ENCODE results near the gene SH3RF3. TPM values are rescaled to one million over a fixed set of nuclear protein-coding genes. Genes with fewer than 3 reads are reported as not detected.

SH3RF3 gene
- total RNA-seq, 1 experiment from 2014 or later = 21.7 TPM

- ChIA-PET POLR2A (no interaction called here), CTCF (interaction anchor here (0.6 kb wide), 1 partner anchor 261 kb away, joined by 3 read pairs; no protein-coding TSS in a partner anchor)
- no TSS peak for BruUV-seq (replicated peaks)
- H3K36me3 Mint-ChIP-seq (ENCODE audit: insufficient read depth, unreplicated experiment) = no peaks in the 10 kb centered on the region
- intact Hi-C loops (cut with micrococcal nuclease) = no loop called here
- H3K4me1 Mint-ChIP-seq (ENCODE audit: insufficient read depth, unreplicated experiment) = peaks cover 2% of the 10 kb centered on the region
- no peaks in the 10 kb centered on the region for H3K9me3 Mint-ChIP-seq (ENCODE audit: unreplicated experiment)
- no peaks in the 10 kb centered on the region for H3K27me3 Mint-ChIP-seq (ENCODE audit: insufficient read depth, unreplicated experiment)
- no peak for TF ChIP-seq CTCF (IDR thresholded peaks at IDR 0.05; ENCODE audit: unreplicated experiment)
- no peak overlapping the region for H3K4me3 Mint-ChIP-seq (ENCODE audit: unreplicated experiment)
- DNase-seq (ENCODE audit: unreplicated experiment) = no peak
- H3K27ac Mint-ChIP-seq (ENCODE audit: low read depth, unreplicated experiment) = no peak overlapping the region
Measured at GRCh38 chr2:109311771-109312170, 182.8 kb downstream of the SH3RF3 start.

GRCh38 chr2:109312902-109313301 is 183.9 kb downstream of the SH3RF3 start:
- Mint-ChIP-seq H3K9me3 (ENCODE audit: unreplicated experiment) (no peaks in the 10 kb centered on the region), H3K27ac (ENCODE audit: low read depth, unreplicated experiment) (no peak overlapping the region), H3K4me1 (ENCODE audit: insufficient read depth, unreplicated experiment) (peaks cover 4% of the 10 kb centered on the region), H3K27me3 (ENCODE audit: insufficient read depth, unreplicated experiment) (no peaks in the 10 kb centered on the region), H3K36me3 (ENCODE audit: insufficient read depth, unreplicated experiment) (peaks cover 6% of the 10 kb centered on the region), H3K4me3 (ENCODE audit: unreplicated experiment) (no peak overlapping the region)
- ChIA-PET POLR2A (interaction anchor here (0.7 kb wide), 1 partner anchor 182 kb away, joined by 4 read pairs; no protein-coding TSS in a partner anchor), CTCF (interaction anchor here (1.4 kb wide), 1 partner anchor 182 kb away, joined by 3 read pairs; no protein-coding TSS in a partner anchor)
- intact Hi-C loops (cut with micrococcal nuclease) = no loop called here
- BruUV-seq (replicated peaks) = no TSS peak
- no peak for TF ChIP-seq CTCF (IDR thresholded peaks at IDR 0.05; ENCODE audit: unreplicated experiment)
- no peak for DNase-seq (ENCODE audit: unreplicated experiment)

GRCh38 chr2:109313343-109313742 is 184.3 kb downstream of the SH3RF3 start:
- no peak overlapping the region for H3K4me3 Mint-ChIP-seq (ENCODE audit: unreplicated experiment)
- peaks cover 4% of the 10 kb centered on the region for H3K4me1 Mint-ChIP-seq (ENCODE audit: insufficient read depth, unreplicated experiment)
- no peak for DNase-seq (ENCODE audit: unreplicated experiment)
- BruUV-seq (replicated peaks) = no TSS peak
- TF ChIP-seq CTCF (IDR thresholded peaks at IDR 0.05; ENCODE audit: unreplicated experiment) = no peak
- no peaks in the 10 kb centered on the region for H3K27me3 Mint-ChIP-seq (ENCODE audit: insufficient read depth, unreplicated experiment)
- CTCF ChIA-PET = interaction anchor here (1.4 kb wide), 1 partner anchor 181 kb away, joined by 3 read pairs; no protein-coding TSS in a partner anchor
- POLR2A ChIA-PET = interaction anchor here (0.7 kb wide), 1 partner anchor 181 kb away, joined by 4 read pairs; no protein-coding TSS in a partner anchor
- H3K36me3 Mint-ChIP-seq (ENCODE audit: insufficient read depth, unreplicated experiment) = peaks cover 8% of the 10 kb centered on the region
- H3K9me3 Mint-ChIP-seq (ENCODE audit: unreplicated experiment) = no peaks in the 10 kb centered on the region
- peak overlapping the region; percentile 36 for H3K27ac Mint-ChIP-seq (ENCODE audit: low read depth, unreplicated experiment)
- intact Hi-C loops (cut with micrococcal nuclease) = no loop called here

GRCh38 chr2:109316091-109316490 is 187.1 kb downstream of the SH3RF3 start:
- H3K4me3 Mint-ChIP-seq (ENCODE audit: unreplicated experiment) = no peak overlapping the region
- H3K27ac Mint-ChIP-seq (ENCODE audit: low read depth, unreplicated experiment) = no peak overlapping the region
- no peak for TF ChIP-seq CTCF (IDR thresholded peaks at IDR 0.05; ENCODE audit: unreplicated experiment)
- POLR2A ChIA-PET = no interaction called here
- CTCF ChIA-PET = interaction anchor here (0.8 kb wide), 1 partner anchor 121 kb away, joined by 3 read pairs; no protein-coding TSS in a partner anchor
- no peaks in the 10 kb centered on the region for H3K9me3 Mint-ChIP-seq (ENCODE audit: unreplicated experiment)
- no TSS peak for BruUV-seq (replicated peaks)
- peaks cover 13% of the 10 kb centered on the region for H3K36me3 Mint-ChIP-seq (ENCODE audit: insufficient read depth, unreplicated experiment)
- no peak for DNase-seq (ENCODE audit: unreplicated experiment)
- no peaks in the 10 kb centered on the region for H3K27me3 Mint-ChIP-seq (ENCODE audit: insufficient read depth, unreplicated experiment)
- peaks cover 4% of the 10 kb centered on the region for H3K4me1 Mint-ChIP-seq (ENCODE audit: insufficient read depth, unreplicated experiment)
- intact Hi-C loops (cut with micrococcal nuclease) = no loop called here
